Breast epithelium (tissue), 3 donors: ENCODE results near the gene SAT2.

Source experiments
- POLR2AphosphoS5 ChIP-seq, 3 donors: sonication (generic); formaldehyde crosslinking; IDR thresholded peaks; one replicate each; pipeline ENCODE4 v1.6.1; 2017; ENCODE audit warnings: antibody characterized with exemption in 3 of 3
- TF ChIP-seq, protein P1 (sequence below), 3 donors: fragments of 450-650 bp; IDR thresholded peaks; one replicate each; pipeline ENCODE4 v1.5.1; 2016 to 2017; ENCODE audit warnings: antibody characterized with exemption in 3 of 3, mild to moderate bottlenecking in 3 of 3, moderate library complexity in 3 of 3

DNA sequence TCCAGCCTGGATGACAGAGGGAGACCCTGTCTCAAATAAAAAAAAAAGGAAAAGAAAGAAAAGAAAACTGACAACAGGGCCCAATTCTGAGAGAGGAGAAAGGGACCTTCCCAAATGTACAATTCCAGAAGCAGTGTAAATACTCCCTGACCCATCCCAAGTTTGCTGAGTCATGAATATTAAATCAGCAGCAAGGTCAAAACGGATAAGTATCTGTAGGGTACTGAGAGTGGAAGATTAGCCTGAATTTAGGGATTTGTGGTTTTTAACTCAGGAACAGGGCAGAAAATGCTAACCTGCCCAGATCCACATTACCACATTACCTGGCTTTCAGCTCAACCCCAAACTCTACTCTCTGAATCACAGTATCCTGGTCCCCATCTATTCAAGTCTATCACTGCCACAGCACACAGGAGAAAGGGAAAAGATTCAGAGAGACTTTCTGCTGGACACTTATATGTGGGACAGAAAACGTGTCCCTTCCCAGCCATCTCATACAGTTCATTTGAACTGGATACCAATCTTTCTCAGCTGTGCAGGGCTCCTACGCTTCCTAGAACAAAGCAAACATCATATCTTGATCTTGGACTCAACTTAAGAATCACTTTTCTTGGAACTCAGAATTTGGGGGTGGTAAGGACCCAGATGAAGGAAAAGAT lies 15.9 kb downstream of the SAT2 start:
- TF ChIP-seq POLR2AphosphoS5 (IDR thresholded peaks at IDR 0.05): no peak
- TF ChIP-seq, protein P1, sequence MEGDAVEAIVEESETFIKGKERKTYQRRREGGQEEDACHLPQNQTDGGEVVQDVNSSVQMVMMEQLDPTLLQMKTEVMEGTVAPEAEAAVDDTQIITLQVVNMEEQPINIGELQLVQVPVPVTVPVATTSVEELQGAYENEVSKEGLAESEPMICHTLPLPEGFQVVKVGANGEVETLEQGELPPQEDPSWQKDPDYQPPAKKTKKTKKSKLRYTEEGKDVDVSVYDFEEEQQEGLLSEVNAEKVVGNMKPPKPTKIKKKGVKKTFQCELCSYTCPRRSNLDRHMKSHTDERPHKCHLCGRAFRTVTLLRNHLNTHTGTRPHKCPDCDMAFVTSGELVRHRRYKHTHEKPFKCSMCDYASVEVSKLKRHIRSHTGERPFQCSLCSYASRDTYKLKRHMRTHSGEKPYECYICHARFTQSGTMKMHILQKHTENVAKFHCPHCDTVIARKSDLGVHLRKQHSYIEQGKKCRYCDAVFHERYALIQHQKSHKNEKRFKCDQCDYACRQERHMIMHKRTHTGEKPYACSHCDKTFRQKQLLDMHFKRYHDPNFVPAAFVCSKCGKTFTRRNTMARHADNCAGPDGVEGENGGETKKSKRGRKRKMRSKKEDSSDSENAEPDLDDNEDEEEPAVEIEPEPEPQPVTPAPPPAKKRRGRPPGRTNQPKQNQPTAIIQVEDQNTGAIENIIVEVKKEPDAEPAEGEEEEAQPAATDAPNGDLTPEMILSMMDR (IDR thresholded peaks at IDR 0.05): no peak
